ENCODE data around the gene USP28.

DNA sequence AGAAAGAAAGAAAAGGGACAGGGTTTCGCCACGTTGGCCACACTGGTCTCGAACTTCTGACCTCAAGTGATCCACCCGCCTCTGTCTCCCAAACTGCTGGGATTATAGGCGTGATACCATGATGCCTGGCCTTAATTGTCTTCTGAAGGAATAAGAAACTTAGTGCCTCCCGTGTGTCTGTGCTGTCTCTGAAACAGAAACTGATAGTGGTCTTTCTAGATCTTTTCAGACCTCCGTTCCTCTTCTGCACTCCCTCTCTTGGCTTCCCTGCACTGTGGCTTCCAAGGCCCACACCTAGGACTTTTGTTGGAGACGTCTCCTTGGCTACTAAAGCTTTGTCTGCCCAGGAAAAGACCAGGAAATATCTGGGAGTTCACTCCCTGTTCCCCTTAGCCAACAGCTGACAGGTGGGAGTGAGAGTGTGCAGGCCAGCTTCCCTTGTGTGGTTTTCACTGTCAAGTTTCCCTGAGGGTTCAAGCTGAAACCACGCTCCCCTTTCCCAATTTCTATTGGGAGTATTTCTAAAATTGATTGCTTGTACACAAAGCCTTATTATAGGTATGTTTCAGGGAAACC is 19.1 kb upstream of the USP28 start:
- TF ChIP-seq, protein P1, sequence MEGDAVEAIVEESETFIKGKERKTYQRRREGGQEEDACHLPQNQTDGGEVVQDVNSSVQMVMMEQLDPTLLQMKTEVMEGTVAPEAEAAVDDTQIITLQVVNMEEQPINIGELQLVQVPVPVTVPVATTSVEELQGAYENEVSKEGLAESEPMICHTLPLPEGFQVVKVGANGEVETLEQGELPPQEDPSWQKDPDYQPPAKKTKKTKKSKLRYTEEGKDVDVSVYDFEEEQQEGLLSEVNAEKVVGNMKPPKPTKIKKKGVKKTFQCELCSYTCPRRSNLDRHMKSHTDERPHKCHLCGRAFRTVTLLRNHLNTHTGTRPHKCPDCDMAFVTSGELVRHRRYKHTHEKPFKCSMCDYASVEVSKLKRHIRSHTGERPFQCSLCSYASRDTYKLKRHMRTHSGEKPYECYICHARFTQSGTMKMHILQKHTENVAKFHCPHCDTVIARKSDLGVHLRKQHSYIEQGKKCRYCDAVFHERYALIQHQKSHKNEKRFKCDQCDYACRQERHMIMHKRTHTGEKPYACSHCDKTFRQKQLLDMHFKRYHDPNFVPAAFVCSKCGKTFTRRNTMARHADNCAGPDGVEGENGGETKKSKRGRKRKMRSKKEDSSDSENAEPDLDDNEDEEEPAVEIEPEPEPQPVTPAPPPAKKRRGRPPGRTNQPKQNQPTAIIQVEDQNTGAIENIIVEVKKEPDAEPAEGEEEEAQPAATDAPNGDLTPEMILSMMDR (IDR thresholded peaks at IDR 0.05), result no peak
- TF ChIP-seq POLR2A (IDR thresholded peaks at IDR 0.05), result no peak
